ENCODE measurements around the gene INPP5F.

- no peak for TF ChIP-seq RARB (CRISPR knock-in tag; IDR thresholded peaks at IDR 0.05)
- no peak for TF ChIP-seq PATZ1 (CRISPR knock-in tag; IDR thresholded peaks at IDR 0.05; ENCODE audit: borderline replicate concordance)
- no peak for TF ChIP-seq ARNTL (CRISPR knock-in tag; IDR thresholded peaks at IDR 0.05; ENCODE audit: borderline replicate concordance, low read depth)
- no peak for TF ChIP-seq ZFP30 (CRISPR knock-in tag; IDR thresholded peaks at IDR 0.05)
- TF ChIP-seq POU6F1 (CRISPR knock-in tag; IDR thresholded peaks at IDR 0.05; ENCODE audit: borderline replicate concordance, low read depth) = no peak
- no peak for TF ChIP-seq ZNF565 (CRISPR knock-in tag; conservative IDR thresholded peaks at IDR 0.05; ENCODE audit: low read depth)
- TF ChIP-seq ZFP3 (CRISPR knock-in tag; IDR thresholded peaks at IDR 0.05) = no peak
- TF ChIP-seq TCF4 (CRISPR knock-in tag; IDR thresholded peaks at IDR 0.05; ENCODE audit: borderline replicate concordance) = no peak
- TF ChIP-seq CSRNP3 (CRISPR knock-in tag; IDR thresholded peaks at IDR 0.05) = no peak
Observed at GRCh38 chr10:119829429-119829828, 103.6 kb downstream of the INPP5F start.

Measured in SK-N-SH treated with all-trans-retinoic acid at 6 μM for 48 hours (cell line).